HG03521 (cell line): ENCODE results near the gene CLVS2.

Experiments
- ATAC-seq: cut with Tn5 transposase; IDR thresholded peaks from one replicate; pipeline ENCODE4 v1.9.1; 2021; ENCODE audit warnings: mild to moderate bottlenecking, moderate library complexity; ENCODE audit not compliant: unreplicated experiment

The CLVS2 gene

DNA sequence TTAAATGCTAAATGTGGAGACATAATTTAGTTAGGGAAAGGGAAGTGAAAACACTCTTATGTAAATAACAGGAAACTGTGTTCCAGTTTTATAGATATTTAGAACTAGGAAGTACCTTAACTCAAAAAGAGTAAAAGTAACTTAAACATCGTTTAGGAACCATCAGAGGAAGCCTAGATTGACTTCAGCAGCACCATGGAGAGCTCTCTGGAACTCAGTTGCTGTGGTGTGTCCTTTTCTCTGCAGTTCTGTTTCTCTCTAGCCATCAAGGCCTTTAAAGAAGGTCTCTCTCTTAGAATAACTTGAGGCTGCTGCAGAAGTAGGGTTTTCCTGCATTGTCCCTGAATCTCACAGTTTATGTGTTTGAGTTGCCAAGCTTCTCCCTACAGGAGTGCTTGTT, 26.9 kb downstream of the CLVS2 start:
- no peak for ATAC-seq

GRCh38 chr6:123024976-123025375, 28.9 kb downstream of the CLVS2 start:
- ATAC-seq: no peak

- no peak for ATAC-seq
Measured at GRCh38 chr6:123027408-123027807, 31.4 kb downstream of the CLVS2 start.

DNA sequence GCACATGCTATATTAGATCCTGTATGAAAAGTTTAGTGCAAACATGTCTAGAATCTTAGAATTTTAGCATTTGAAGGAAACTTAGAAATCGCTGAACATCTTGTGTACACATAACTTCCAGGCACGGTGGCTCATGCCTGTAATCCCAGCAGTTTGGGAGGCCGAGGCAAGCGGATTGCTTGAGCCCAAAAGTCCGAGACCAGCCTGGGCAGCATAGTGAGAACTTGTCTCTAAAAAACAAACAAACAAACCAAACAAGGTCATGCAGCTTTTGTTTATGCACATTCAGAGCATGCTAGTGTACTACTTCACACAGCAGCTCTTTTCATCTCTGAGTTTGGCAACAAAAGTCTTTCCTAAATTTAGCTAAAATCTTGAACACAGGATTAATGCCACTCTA, 32.2 kb downstream of the CLVS2 start:
- no peak for ATAC-seq

DNA sequence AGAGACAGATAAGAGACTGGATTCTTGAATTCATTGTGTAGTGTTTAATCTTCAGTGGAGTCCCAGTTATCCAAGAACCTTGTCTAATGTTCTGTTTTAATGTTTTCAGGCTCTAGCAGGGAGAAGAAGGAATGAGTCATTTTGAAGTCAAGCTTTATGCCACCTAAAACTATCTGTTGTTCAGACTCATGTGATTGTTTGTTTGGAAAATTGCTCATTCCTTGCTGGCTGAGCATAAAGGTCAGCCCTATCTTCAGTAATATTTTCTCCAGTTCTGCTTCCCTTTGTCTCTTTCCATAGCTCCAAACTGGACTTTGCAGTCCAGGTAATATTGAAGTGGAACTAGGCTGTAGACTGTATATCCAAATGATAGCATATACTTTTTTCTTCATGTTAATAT, 34.2 kb downstream of the CLVS2 start:
- ATAC-seq: no peak

DNA sequence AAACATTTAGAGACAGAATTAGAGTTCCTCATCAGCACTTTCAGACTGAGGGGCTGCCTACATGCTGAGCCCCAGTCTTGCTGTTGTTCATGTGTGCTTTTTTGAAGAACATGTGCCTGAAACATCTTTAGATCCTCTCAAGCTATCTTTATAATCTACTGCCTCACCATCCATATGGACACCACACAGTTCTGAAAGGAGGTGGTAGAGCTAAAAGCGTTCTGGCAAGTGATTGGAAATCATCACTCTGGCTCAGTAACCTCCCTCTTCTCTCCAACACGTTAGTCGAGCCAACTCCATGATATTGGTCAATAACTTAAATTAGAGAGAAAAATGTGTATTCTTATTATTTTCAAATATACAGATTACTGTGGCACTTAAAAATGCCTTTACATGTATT, 40.6 kb downstream of the CLVS2 start:
- no peak for ATAC-seq

DNA sequence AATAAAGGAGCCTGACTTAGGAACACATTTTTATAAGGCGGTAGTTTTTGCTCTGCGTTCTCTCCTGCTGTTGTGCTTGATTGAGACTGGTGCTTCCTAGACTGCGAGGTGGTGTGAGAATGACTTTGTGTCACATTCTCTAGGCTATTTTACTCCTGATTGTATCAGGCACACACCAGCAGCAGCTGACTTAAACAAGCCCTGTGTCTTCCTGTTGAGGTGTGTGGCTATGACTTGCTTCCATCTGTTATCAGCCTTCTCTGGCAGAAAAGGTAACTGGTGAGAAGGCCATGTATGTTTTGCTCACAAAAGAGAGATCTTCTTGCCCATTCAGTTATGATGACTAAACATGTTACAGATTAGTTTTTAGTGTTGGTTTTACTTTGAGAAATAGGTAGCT, 43.4 kb downstream of the CLVS2 start:
- no peak for ATAC-seq

- ATAC-seq: no peak
Measured at GRCh38 chr6:123042401-123042800, 46.4 kb downstream of the CLVS2 start.

- no peak for ATAC-seq
Measured at GRCh38 chr6:123044341-123044860, 48.4 kb downstream of the CLVS2 start.

- ATAC-seq: no peak
Measured at GRCh38 chr6:123053602-123054225, 57.7 kb downstream of the CLVS2 start.

DNA sequence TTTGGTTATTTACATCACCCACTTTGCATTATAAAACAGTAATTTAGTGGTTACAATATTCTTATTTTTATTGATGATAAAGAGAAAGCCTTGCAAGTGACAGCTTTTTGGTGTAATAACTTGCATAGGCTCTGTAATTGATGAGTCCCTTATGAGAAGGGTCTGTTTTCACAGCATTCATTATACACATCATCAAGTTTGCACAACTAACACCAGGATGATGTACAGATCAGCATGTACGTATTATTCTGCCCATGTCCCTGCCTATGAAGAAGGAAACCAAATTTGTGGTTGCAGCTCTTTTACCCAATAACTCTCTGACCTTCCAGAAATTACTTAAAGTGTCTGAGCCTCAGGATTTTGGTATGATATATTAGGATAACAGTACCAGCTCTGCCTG, 59.2 kb downstream of the CLVS2 start:
- no peak for ATAC-seq

DNA sequence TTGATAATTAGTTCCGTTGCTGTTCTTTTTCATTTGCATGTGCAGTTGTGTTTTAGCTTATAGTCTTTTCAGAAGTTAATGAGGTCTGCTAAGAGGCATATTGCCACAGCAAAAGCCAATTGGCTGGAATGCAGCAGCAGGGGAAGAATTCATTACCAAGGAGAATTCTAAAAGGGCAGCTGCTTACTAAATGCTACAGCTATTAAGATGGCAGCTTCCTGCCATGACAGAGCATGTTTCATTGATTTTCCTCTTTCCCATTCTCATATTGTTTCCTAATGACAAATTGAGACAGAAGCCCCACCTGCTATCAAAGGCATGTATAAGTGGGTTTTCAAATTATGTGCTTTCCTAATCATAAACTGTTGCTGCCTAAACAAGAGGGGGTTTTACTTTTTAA, 66.6 kb downstream of the CLVS2 start:
- no peak for ATAC-seq

- no peak for ATAC-seq
Measured at GRCh38 chr6:123064038-123064437, 68.0 kb downstream of the CLVS2 start.

- no peak for ATAC-seq
Measured at GRCh38 chr6:123074616-123075015, 78.6 kb downstream of the CLVS2 start.

DNA sequence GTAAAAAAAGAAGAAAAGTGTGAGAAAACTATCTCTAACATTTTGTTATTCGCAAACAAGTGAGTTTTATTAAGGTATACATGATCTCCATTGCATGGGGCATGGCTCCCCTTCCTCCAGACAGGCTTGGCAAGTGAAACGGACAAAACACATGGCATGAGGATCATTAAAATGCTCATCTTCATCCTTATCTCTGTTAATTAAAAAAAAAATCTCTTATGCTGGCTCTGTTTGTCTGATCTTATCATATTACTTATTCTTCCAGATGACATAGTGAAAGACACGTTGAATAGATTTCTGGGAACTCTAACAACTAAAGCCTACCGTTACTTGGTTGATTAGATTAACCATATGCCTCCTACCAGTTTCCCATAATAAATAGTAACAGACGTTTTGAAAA, 89.4 kb downstream of the CLVS2 start:
- ATAC-seq: no peak

DNA sequence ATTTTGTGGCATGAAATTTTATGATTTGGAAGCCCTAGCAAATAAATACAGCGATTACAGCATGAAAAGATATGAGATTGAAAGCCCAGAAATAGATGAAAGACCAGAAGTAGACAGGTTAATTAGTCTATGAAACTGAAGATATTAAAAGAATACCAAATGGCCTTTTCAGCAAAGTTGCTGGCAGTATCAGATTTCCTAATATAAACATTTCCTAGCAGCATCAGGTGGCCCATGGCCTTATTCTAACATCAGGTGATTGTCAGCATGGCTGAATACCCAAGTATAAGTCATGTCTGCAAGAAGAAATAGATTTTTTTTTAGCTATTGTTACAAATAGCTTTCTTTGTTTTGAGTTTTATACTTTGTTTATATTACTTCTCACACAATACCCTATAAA, 93.2 kb downstream of the CLVS2 start:
- ATAC-seq: no peak

DNA sequence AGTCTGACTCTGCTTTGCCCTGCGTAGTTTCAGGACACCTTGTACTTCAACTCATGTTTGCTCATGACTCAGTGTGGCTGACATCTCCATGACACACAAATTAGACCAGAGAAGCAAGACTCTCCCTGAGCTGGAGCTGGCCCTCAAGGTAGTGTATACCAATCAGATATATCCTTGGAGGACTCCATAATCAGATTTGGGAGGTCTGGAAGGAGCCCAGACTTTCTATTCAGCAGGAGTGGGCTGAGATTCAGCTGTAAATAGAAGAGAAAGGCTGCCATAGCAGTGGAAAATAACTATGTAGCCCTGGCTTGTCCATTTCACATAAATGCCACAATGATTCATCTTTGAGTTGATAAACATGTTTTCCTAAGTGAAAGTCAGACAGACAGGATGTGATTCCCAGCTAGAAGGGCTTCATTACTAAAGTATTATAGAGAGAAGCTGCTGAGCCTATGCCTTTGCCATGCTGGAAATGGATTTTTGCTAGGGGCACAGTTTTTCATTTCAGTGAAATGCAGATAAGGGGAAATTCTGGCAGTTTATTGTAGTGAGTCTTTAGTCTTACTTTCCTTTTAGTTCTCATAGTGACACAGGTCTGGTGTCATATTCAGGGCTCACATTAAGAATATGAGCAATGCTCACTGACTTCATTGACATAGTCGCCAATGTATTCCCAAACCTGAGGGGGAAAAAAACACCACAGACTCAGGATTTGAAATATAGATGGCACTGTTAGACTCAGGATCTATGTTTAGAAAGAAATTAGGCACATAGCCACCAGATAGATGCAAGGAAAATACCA, 95.3 kb downstream of the CLVS2 start:
- ATAC-seq: no peak

DNA sequence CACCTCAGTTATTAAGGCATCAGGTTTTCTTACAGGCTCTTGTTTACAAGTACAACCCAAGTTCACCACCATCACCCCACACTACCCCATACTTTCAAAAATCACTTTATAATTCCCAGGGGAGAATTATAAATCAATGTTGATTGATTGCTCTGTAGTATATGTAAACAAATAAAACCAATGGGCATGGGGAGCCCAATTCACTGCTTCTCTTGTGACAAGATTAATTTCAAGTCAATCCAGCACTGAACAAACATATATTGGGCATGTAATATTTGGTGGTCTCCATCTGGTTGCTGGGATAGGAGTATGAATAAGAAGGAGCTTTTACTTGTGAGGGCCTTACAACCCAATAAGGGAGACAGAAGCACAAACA, 95.8 kb downstream of the CLVS2 start:
- no peak for ATAC-seq

- no peak for ATAC-seq
Measured at GRCh38 chr6:123094795-123095194, 98.8 kb downstream of the CLVS2 start.

DNA sequence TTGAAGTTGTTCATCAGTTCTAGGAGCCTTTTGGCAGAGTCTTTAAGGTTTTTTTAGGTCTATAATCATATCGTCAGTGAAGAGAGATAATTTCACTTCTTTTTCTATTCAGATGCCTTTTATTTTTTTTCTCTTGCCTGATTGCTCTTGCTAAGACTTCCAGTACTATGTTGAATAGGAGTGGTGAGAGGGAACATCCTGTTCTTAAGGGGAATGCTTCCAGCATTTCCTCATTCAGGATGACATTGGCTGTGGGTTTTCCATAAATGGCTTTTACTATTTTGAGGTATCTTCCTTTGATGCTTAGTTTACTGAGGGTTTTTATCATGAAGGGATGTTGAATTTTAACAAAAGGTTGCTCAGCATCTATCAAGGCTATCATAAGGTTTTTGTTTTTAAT, 109.5 kb downstream of the CLVS2 start:
- no peak for ATAC-seq

GRCh38 chr6:123116370-123116769, 120.3 kb downstream of the CLVS2 start:
- no peak for ATAC-seq

- ATAC-seq: no peak
Measured at GRCh38 chr6:123117145-123117908, 121.3 kb downstream of the CLVS2 start.
